Smooth muscle cell of the brain vasculature (primary cell): ENCODE data around the gene ARHGAP1.
A peak's percentile ranks its signal among the peaks of the same experiment; 100 is the strongest.

Experiments
- DNase-seq: peaks from one replicate; pipeline ENCODE4 v3.0.0-alpha.2; 2012; ENCODE audit warnings: low read depth, low spot score

Gene ARHGAP1

DNA sequence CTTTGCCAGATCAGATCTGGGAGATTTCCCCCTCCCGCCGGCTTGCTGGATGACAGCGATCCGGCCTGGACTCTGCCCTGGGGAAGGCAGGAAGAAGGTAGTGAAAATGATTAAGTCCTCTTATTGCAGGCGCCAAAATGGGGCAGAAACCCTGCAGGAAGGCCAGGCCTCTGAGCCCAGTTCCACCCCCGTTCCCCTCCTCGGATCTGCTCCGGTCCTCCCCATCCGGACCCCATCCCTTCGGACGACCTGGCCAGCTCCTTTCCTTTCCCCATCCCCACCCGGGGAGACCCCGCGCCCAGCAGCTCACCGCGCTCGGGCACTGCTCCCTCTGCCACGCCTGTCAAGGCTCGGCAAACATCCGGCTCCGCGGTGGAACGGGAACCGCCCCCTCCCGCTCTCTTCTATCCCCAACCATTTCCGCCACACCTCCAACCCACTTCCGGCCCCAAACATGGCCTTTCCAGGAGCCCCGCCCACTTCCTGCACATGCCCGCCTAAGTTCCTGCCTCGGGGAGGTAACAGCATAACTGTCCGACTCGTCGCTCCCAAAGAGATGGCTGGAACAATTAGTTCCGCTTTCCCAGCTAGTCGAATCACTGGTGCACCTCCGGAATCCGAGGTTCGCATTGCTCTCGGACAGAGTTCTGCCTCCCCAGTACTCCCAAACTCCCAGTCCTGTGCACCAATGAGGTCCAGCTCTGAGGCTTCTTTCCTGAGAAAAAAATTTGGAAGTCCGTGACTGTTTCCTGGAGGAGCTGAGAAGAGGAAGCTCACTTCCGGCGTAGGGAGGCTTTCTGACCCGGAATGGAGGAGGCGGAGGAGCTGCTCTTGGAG, at the start of gene ARHGAP1, which contains the start of gene ZNF408:
ARHGAP1 (minus strand) TSS at position 379 of the 837 bp plus-strand sequence. CDS start 4,512 bp downstream, outside the sequence.
ZNF408 (plus strand) TSS at position 791 of the 837 bp plus-strand sequence; CDS start at position 808, 17 bp downstream.
- DNase-seq, result peak; percentile 97

DNA sequence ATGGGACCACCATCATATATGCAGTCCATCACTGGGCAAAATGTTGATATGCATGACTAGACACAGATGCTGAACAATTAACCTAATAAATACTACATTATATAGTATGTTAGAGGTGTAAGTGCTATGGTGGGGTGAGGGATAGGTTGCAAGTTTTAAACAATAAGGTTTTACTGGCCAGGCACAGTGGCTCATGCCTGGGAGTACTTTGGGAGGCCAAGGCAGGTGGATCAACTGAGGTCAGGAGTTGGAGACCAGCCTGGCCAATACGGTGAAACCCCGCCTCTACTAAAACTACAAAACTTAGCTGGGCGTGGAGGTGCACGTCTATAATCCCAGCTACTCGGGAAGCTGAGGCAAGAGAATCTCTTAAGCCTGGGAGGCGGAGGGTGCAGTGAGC, 46.7 kb upstream of the ARHGAP1 start:
- DNase-seq, result no peak

DNA sequence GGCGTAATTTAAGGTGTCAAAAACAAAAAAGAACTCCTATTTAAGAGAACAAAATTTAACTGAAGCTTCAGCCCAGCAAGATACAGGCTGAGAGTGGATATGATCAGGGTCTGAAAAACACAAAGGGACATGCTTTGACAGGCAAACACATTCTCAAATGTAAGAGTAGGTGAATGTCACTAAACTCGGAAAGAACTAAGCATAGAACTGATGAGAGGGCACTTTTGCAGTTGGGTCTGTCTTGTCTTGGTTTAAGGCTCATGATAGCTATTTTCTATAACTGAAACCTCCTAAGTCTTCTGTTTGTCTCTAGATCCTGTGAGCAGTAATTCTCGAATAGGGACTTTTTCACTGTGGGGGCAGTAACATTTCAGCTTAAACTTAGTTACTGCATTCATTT, 45.6 kb upstream of the ARHGAP1 start:
- no peak for DNase-seq

DNA sequence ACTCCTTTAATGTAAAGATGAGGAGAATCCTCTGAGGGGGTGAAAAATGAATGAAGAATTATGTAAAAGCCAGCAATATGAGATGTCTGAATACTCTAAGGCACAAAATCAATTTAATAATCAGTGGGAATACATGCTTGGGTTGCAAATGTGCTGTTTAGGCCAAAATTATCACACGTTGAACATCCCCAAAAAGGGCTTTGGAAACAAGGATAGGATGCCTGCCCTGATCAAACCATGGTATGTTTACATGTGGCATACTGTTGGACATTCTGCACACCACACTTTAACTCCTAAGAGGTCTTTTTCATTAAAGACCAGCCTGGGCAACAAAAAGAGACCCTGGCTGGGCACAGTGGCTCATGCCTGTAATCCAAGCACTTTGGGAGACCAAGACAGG, 44.9 kb upstream of the ARHGAP1 start:
- DNase-seq, result no peak

DNA sequence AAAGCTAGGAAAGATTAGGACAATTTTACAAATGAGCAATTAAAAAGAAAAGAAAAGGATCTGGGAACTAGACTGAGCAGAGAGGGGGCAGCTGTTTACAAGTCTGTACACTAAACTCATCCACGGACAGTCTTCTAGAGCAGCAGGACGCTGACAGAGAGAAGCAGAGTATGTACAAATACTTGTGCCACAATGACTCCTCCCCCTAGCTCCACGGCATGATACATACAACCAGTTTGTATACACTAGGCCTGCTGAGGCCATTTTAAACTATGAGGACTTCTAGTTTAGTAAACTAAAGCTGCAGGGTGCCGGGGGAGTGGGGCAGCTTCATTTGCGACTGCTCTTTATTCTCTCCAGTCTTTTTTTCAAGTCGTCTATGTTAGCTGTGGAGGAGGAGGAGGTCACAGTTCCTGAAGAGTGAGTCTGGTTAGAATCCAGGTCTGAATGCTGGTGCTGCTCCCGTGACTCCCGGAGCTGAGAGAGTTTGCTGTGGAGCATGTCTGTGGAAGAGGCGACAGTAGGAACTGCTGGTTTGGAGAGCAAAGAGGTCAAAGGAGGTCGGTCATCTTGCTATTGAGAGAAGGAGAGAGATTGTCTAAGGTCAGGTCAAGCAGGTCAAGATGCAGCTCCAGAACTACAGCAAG, 43.4 kb upstream of the ARHGAP1 start:
- peak; percentile 7 for DNase-seq

DNA sequence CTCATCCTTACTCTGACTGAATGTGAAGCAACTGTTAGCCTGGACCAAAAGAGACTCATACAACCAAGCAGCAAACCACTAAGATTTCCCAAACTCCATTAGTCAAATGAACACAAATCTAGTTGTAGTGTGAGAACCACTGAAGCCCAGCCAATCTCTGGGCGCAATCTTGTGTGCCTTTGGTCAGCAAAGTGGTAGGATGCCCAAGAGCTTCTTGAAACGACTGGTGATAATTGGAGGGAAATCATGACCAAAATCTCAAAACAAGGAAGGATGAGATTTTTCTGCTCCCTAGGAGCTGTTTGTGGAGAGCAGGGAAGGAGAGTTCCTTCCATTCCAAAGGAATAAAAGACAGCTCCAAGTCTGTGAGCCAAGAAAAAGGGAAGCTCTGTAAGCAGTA, 42.6 kb upstream of the ARHGAP1 start:
- no peak for DNase-seq

DNA sequence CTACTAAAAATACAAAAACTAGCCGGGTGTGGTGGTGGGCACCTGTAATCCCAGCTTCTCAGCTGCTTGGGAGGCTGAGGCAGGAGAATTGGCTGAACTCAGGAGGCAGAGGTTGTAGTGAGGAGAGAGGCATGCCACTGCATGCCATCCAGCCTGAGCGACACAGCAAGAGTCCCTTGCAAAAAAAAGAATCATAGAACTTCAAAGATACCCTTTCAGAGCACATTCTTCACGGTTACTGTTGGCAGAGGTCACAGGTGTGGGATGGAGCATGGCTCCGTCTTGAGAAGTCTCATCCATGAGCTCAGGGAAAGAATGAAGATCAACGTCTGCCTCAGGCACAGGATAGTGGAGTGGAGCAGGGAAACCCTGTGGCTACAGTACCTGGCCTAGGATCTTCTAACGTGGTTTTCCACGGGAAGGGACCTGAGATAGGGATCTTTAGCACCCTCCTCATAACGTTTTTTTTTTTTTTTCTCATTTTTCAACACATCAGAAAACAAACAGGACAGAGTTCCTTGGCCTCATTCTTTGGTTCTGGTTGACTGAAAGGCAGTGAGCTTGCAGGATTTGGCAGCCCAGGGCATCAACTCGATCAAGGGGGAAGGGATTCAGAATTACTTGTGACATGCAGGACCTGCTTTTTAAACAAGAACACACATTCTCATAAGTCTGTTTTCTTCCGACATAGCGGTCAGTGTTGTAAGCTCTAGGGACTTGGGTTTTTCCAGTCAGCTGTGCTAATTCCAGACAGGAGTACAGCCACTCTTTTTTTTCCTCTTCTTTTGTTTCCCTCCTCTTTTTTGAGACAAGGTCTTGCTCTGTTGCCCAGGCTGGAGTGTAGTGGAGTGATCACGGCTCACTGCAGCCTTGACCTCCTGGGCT, 41.4 kb upstream of the ARHGAP1 start:
- no peak for DNase-seq

DNA sequence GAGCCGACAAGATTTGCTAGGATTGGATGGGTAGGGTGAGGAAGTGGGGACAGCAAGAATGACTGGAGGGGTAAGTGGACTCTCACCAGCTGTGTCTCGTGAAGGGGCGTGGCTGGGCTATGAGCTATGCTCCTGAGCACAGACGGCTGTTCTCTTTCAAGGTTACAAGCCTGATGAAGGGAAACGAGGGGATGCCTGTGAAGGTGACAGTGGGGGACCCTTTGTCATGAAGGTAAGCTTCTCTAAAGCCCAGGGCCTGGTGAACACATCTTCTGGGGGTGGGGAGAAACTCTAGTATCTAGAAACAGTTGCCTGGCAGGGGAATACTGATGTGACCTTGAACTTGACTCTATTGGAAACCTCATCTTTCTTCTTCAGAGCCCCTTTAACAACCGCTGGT, 38.5 kb upstream of the ARHGAP1 start:
- no peak for DNase-seq

DNA sequence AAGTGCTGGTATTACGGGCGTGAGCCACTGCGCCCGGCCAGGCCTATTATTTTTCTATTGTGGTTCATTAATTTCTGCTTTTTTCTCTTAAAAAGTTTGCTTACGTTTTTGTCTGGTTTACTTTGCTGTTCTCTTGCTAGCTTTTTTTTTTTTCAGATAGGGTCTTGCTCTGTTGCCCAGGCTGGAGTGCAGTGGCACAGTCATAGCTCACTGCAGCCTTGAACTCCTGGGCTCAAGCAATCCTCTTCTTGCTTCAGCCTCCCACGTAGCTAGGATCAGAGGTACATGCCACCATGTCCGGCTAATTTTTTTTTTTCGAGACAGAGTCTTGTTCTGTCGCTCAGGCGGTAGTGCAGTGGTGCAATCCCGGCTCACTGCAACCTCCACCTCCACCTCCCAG, 37.3 kb upstream of the ARHGAP1 start:
- DNase-seq, result no peak

DNA sequence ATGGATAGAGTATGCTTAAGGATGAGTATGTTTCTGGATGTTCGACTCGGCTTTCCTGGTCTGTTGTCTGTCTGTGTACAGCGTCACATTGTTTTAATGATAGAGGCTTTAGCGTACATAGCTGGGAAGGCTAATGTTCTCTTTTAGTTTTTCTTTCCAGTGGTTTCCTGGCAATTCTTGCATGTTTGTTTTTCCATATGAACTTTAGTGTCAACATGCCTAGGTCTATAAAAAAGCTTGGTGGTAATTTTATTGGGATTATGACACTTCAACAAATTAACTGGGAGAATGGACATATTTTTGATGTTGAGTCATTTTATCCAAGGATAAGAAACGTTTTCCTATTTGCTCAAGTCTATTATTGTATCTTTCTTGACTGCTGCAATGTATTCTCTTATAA, 36.2 kb upstream of the ARHGAP1 start:
- DNase-seq, result no peak

DNA sequence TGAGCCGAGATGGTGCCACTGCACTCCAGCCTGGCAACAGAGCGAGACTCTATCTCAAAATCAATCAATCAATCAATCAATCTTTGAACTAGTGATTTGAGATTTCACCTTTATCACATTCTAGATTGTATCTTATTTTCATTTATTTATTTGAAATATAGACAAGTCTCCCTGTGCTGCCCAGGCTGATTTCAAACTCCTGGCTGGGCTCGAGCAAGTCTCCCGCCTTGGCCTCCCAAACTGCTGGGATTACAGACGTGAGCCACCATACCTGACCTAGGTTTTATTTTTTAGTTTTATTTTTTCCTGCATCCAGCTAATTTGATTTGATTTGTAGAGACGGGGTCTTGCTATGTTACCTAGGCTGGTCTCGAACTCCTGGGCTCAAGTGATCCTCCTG, 35.7 kb upstream of the ARHGAP1 start:
- no peak for DNase-seq

DNA sequence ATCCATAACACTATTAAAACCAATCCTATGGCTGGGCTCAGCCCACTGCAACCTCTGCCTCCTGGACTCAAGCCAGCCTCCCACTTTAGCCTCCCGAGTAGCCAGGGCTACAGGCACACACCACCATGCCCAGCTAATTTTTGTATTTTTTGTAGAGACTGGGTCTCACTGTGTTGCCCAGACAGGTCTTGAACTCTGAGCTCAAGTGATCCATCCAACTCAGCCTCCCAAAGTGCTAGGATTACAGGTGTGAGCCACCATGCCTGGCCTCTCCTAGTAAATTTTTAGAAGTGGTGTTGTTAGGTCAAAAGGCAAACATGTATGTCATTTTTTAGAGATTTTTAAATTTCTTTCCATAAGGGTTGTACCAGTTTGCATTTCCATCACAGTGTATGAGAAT, 32.8 kb upstream of the ARHGAP1 start:
- DNase-seq, result no peak

DNA sequence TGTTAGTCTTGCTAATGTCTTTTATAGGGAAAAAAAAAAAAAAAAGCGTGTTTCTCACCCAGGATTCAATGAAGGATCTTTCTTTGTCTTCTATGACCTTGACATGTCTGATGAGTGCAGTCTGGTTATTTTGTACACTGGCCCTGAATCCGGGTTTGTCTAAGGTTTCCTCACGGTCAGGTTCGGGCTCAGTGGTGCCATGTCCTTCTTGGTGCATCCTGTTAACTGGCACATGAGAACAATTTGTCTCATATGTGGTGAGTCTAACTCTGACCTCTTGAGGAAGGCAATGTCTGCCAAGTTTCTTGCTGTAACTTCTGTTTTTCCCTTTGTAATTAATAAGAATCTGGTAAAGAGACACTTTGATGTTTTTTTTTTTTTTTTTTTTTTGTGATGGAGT, 31.1 kb upstream of the ARHGAP1 start:
- DNase-seq, result no peak

DNA sequence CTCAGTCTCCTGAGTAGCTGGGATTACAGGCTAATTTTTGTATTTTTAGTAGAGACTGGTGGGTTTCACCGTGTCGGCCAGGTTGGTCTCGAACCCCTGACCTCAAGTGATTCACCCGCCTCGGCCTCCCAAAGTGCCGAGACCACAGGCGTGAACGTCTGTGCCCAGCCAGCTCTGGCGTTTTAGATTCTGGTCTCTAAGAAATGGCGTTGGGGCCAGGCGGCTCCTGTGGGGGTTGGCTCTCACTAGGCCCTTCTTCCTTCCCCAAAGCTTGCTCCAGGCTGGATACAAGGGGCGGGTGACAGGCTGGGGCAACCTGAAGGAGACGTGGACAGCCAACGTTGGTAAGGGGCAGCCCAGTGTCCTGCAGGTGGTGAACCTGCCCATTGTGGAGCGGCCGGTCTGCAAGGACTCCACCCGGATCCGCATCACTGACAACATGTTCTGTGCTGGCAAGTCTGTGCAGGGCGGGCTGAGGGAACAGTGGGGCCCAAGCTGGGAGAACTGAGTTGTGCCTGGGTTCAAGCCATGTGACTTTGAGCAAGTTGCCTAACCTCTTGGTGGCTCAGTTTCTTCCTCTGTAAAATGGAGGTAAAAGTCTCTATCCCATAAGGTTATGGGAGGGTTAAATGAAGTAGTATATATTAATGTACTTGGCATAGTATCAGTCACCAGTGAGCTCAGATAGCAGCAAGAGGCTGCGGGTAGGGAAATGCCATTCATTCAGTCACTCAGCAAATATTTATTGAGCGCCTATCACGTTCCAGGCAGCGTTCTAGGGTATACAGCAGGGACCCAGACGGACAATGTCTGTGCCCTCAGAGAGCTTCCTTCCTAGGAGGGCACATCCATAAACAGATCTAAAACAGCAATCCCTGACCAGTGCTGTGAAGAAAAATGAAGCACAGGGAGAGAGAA, 28.9 kb upstream of the ARHGAP1 start:
- DNase-seq, result no peak

DNA sequence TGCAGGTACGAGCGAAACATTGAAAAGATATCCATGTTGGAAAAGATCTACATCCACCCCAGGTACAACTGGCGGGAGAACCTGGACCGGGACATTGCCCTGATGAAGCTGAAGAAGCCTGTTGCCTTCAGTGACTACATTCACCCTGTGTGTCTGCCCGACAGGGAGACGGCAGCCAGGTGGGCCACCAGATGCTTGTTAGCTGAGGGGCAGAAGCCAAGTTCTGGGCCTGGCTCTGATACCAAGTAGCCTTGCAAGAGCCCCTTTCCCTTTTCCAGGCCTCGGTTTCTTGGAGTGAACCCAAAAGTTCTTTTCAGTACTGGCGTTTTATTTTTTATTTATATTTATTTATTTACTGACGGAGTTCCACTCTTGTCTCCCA, 28.2 kb upstream of the ARHGAP1 start:
- DNase-seq, result no peak

DNA sequence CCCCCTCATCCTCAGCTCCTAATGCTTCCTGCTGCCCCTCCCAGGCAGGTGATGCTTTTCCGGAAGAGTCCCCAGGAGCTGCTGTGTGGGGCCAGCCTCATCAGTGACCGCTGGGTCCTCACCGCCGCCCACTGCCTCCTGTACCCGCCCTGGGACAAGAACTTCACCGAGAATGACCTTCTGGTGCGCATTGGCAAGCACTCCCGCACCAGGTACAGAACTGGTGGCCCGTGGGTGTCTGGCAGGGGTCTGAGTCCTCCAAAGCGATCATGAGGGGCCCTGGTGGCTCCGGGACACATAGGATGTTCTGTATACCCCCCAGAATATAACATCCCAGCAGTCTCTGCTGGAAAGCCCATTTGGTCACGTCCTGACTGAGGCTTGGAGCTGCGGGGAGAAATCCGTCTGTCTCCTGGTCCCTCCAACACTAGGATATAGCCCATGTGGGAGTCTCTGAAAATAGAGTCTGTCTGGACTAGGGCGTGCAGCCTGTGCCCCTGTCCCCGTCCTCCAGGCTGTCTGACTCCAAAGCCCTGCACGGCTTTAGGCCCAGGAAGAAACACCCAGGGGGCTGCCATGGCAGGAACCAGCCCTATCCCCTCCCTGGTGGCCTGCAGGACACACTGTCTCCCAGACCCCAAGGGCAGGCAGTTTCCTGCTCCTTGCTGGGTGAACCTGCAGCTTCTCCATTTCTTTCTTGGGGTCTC, 27.7 kb upstream of the ARHGAP1 start:
- DNase-seq, result no peak

DNA sequence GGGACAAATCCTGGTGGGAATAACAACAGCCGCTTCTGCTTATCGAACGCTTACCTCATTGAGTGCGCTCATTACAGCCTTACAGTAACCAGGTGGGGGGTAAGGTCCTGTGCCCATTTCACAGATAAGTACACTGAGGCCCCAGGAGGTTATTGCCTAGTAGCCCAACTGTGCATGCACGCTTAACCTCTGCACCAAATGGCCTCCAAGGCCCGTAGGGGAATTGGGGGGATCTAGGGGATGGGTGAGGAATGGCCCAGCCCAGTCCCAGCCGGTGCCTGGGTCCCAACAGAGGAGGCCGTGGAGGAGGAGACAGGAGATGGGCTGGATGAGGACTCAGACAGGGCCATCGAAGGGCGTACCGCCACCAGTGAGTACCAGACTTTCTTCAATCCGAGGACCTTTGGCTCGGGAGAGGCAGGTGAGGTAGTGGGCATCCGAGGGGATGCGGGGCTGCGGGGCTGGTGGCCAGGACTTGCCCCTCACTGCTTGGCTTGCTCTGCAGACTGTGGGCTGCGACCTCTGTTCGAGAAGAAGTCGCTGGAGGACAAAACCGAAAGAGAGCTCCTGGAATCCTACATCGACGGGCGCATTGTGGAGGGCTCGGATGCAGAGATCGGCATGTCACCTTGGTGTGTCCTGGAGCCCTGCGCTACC, 25.9 kb upstream of the ARHGAP1 start:
- DNase-seq, result no peak

DNA sequence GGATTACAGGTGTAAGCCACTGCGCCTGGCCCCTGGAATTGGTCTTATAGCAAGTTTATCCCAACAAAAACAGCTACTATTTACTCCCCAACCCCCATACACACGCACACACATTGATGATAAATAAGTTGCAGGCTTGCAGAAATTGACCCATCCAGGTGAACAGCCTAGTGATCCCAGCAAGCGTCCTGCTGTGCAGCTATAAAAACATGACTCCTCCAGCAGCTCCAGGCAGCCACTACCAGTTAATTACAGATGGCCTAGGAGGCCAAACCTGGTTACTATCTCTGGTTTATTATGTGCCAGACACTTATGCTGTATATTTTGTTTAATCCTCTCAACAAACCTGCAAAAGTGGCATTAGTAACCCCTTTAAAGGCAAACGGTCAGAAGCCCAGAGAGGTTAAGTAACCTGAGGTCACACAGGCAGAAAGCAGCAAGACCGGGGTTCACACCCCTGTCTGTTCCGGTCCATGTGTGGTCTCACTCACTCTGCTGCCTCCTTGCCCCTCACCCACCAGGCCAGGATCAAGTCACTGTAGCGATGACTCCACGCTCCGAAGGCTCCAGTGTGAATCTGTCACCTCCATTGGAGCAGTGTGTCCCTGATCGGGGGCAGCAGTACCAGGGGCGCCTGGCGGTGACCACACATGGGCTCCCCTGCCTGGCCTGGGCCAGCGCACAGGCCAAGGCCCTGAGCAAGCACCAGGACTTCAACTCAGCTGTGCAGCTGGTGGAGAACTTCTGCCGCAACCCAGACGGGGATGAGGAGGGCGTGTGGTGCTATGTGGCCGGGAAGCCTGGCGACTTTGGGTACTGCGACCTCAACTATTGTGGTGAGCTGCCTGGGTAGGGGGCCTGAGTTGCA, 25.2 kb upstream of the ARHGAP1 start:
- DNase-seq, result no peak

DNA sequence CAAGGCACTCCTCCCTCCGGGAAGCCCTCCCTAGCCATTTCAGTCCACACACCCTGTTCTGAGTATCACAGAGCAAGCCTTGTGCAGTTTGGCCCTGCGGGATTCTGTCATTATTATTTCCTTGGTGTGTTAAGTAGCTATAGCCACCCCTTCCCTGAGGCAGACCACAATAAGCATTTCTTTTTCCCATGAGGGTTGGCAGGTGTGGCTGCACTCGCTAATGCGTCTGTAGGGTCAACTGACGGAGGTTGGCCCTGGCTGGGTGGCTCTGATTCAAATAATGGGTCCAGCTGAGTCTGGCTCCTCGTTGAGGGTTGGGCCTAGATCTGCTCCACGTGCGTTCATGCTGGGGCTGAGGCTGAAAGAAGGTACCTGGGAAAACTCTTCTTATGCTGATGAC, 23.7 kb upstream of the ARHGAP1 start:
- DNase-seq, result no peak
